Small intestine (tissue), 7 donors: Measurements from ENCODE around the gene TEKT2. TPM values are rescaled to one million over a fixed set of nuclear protein-coding genes. Genes with fewer than 3 reads are reported as not detected.

Experiments
- DNase-seq, 2 donors: peaks; one replicate each; pipeline versions ENCODE4 v3.0.0 to v3.0.0-alpha.2; 2013
- FAIRE-seq: peaks from 2 replicates; lab custom pipeline; 2012; peaks lifted over from hg19 to GRCh38; lab: Jason Lieb, UNC
- H3K27ac ChIP-seq, 3 donors: one replicate each; pipeline ENCODE4 v1.5.1; 2013; ENCODE audit warnings: low read length in 2 of 3, mild to moderate bottlenecking in 2 of 3, control low read depth in 1 of 3, inconsistent platforms in 1 of 3, low read depth in 1 of 3, moderate library complexity in 1 of 3
- H3K27me3 ChIP-seq, 3 donors: one replicate each; pipeline ENCODE4 v1.6.1; 2013; ENCODE audit warnings: low read length in 3 of 3, inconsistent platforms in 1 of 3; ENCODE audit not compliant: control insufficient read depth in 3 of 3, insufficient read depth in 3 of 3
- H3K36me3 ChIP-seq, 3 donors: one replicate each; pipeline ENCODE4 v1.6.1; 2013; ENCODE audit warnings: low read length in 3 of 3, inconsistent platforms in 1 of 3, low read depth in 1 of 3, mild to moderate bottlenecking in 1 of 3, moderate library complexity in 1 of 3; ENCODE audit not compliant: control insufficient read depth in 3 of 3, insufficient read depth in 2 of 3
- H3K4me1 ChIP-seq, 3 donors: one replicate each; pipeline ENCODE4 v1.6.1; 2013; ENCODE audit warnings: low read length in 2 of 3, inconsistent platforms in 1 of 3, low read depth in 1 of 3, mild to moderate bottlenecking in 1 of 3, moderate library complexity in 1 of 3; ENCODE audit not compliant: control insufficient read depth in 3 of 3, insufficient read depth in 2 of 3
- H3K4me3 ChIP-seq, 3 donors: one replicate each; pipeline ENCODE4 v1.5.1; 2013; ENCODE audit warnings: low read length in 3 of 3, control low read depth in 1 of 3, inconsistent platforms in 1 of 3, low read depth in 1 of 3, mild to moderate bottlenecking in 1 of 3, moderate library complexity in 1 of 3
- H3K9me3 ChIP-seq, 2 donors: one replicate each; pipeline ENCODE4 v1.6.1; 2013; ENCODE audit warnings: low read depth in 1 of 2, low read length in 1 of 2; ENCODE audit not compliant: control insufficient read depth in 2 of 2, insufficient read depth in 1 of 2
- WGBS, 3 donors: extraction: QIAGEN DNeasy Blood & Tissue Kit; methylation state at CpG; one replicate each; pipeline ENCODE4 v1.1.7; 2013; 5-methylcytosine and 5-hydroxymethylcytosine counted together
- polyA plus RNA-seq, 4 donors: library from polyadenylated mRNA; stranded (reverse) in 3 of 4; unstranded in 1 of 4; fragments of 200-250 nt in 3 of 4; fragments of 120-200 nt in 1 of 4; gene quantifications; one replicate each; pipeline versions ENCODE4 v1.2.1 to v1.2.3, GENCODE V29; 2013
- donor health status: healthy with polysubstance abuse.
- donor health status: control.
- donor health status: control.
- donor health status: Bipolar disorder and iron deficiency.
- donor health status: healthy.

The TEKT2 gene
- polyA plus RNA-seq, 4 donors: 0.18 to 0.44 TPM; not detected in 2

DNA sequence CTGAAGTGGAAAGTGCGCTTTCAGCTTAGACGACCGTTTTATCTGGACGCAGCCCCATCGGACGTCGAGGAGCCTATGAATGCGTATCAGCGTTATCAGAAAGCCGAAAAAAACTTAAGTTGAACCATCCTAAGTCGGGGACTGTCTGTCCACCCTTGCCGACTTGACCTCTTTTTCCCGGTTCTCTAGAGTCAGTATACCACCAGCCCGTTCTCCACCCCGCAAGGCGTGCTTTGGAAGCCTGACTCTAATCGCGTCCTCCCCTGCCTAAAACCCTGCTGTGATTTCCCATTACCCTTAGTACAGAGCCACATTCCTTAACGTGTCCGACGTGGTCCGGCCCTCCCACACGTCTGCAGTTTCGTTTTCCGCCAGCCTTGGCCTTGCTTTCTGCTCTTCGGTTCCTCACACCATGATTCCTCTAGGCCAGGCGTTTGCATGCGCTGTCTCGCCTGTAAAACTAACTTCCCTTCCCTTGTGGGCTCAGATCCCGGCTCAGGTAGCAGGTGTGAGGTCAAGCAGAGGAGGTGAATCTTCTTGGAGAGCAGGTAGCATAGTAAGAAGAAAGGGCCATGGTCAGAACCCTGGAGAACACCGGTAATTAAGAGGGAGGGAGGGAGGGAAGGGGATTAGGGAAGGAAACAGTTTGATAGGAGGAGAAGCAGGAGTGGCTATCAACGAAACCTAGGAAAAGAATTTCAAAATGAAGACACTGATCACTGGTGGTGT, 5.7 kb downstream of the TEKT2 start:
- 2 to 5% (median 3%) methylated on average over 32 of the region's 32 CpGs for WGBS, 3 donors
- H3K36me3 ChIP-seq: peaks cover 7 to 47% (median 8%) of the 10 kb centered on the region in 3 donors
- H3K27me3 ChIP-seq: no peaks in the 10 kb centered on the region
- peaks cover 0 to 15% (median 4%) of the 10 kb centered on the region in 3 donors for H3K4me1 ChIP-seq
- no peaks in the 10 kb centered on the region for H3K9me3 ChIP-seq
- DNase-seq: peak; percentile 65 to 83
- FAIRE-seq: no peak
- peak overlapping the region; percentile 84 to 93 (median 89) for H3K4me3 ChIP-seq
- H3K27ac ChIP-seq: peak overlapping the region; percentile 83 to 94 (median 84)

DNA sequence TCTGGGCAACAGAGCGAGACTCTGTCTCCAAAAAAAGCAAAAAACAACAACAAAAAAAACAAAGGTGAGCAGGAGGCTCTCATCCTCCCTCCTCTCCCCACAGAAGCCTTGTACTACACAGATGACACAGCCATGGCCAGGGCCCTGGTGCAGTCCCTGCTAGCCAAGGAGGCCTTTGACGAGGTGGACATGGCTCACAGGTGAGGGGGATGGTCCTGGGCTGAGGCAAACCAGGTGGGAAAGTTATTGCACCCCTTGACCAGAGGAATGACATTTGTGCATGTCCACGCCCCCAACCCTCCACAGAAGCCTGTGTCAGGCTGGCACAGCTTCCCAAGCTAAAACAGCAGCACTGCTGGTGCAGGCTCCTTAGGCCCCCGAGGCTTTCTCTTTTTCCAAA, 7.2 kb downstream of the TEKT2 start:
- Histone ChIP-seq H3K4me1 (peaks cover 0 to 13% (median 4%) of the 10 kb centered on the region in 3 donors), H3K27ac (no peak overlapping the region), H3K4me3 (no peak overlapping the region), H3K36me3 (peaks cover 9 to 56% (median 14%) of the 10 kb centered on the region in 3 donors), H3K9me3 (no peaks in the 10 kb centered on the region), H3K27me3 (no peaks in the 10 kb centered on the region)
- WGBS, 3 donors: 90 to 92% (median 91%) methylated on average over 4 of the region's 4 CpGs
- DNase-seq: no peak
- FAIRE-seq: no peak

DNA sequence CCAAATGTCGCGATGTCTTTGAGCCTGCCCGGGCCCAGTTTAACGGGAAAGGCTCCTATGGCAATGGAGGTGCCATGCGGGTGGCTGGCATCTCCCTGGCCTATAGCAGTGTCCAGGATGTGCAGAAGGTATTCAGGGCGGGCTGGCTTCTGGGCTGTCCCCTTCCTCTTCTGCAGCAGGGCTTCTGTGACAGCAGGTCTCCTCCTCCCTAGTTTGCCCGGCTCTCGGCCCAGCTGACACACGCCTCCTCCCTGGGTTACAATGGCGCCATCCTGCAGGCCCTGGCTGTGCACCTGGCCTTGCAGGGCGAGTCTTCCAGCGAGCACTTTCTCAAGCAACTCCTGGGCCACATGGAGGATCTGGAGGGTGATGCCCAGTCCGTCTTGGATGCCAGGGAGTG, 7.8 kb downstream of the TEKT2 start:
- Histone ChIP-seq H3K27me3 (no peaks in the 10 kb centered on the region), H3K9me3 (no peaks in the 10 kb centered on the region), H3K4me3 (no peak overlapping the region), H3K4me1 (peaks cover 0 to 13% (median 4%) of the 10 kb centered on the region in 3 donors), H3K27ac (no peak overlapping the region), H3K36me3 (peaks cover 9 to 62% (median 14%) of the 10 kb centered on the region in 3 donors)
- FAIRE-seq (no peak), DNase-seq (no peak)
- 93 to 94% (median 93%) methylated on average over 13 of the region's 13 CpGs for WGBS, 3 donors

DNA sequence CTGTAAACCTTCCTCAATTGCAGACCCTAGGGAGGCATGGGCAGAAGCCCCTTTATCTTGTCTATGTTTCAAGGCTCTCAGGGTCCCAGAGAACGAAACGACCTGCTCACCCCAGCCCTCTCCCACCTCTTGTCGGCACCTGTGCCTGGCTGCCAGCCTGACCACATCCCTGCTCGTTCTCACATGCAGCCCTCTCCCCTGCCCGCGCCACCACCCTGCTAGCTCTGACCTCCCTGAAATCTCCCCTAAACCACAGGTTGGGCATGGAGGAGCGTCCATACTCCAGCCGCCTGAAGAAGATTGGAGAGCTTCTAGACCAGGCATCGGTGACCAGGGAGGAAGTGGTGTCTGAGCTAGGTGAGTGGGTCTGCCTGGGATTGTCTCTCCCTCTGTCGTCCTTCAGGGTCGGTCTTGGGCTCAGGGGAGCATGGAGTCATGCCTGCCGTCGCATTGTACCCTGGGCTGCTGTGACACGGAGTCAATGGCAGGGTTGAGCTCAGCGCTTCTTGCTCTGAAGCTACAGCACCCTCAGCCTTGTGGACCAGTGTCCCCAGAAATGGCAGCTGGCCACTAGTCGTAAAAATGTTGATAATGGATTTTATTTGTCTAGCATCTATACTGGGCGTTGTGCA, 8.4 kb downstream of the TEKT2 start:
- DNase-seq (no peak), FAIRE-seq (no peak)
- peaks cover 0 to 13% (median 4%) of the 10 kb centered on the region in 3 donors for H3K4me1 ChIP-seq
- no peak overlapping the region for H3K27ac ChIP-seq
- 88 to 94% (median 92%) methylated on average over 17 of the region's 17 CpGs for WGBS, 3 donors
- H3K9me3 ChIP-seq: no peaks in the 10 kb centered on the region
- no peak overlapping the region for H3K4me3 ChIP-seq
- H3K27me3 ChIP-seq: no peaks in the 10 kb centered on the region
- peaks cover 9 to 62% (median 14%) of the 10 kb centered on the region in 3 donors for H3K36me3 ChIP-seq

DNA sequence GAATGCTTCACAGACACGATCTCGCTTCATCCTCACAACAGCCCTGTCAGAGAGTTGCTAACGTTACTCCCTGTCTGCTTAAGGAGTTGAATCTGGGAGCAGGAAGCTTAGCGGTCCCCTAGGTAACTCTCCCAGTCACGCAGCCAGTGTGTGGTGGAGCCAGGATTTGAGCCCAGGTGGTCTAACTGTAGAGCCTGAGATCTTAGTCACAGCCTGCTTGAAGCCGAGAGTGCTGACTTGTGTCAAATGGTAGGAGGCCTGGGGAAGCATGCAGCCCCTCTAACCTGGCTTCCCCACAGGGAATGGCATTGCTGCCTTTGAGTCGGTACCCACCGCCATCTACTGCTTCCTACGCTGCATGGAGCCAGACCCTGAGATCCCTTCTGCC, 8.9 kb downstream of the TEKT2 start:
- Histone ChIP-seq H3K4me1 (peaks cover 0 to 13% (median 4%) of the 10 kb centered on the region in 3 donors), H3K9me3 (no peaks in the 10 kb centered on the region), H3K36me3 (peaks cover 9 to 65% (median 14%) of the 10 kb centered on the region in 3 donors), H3K27ac (no peak overlapping the region), H3K27me3 (no peaks in the 10 kb centered on the region), H3K4me3 (no peak overlapping the region)
- WGBS, 3 donors: 91 to 93% (median 91%) methylated on average over 9 of the region's 9 CpGs
- FAIRE-seq: no peak
- no peak for DNase-seq

DNA sequence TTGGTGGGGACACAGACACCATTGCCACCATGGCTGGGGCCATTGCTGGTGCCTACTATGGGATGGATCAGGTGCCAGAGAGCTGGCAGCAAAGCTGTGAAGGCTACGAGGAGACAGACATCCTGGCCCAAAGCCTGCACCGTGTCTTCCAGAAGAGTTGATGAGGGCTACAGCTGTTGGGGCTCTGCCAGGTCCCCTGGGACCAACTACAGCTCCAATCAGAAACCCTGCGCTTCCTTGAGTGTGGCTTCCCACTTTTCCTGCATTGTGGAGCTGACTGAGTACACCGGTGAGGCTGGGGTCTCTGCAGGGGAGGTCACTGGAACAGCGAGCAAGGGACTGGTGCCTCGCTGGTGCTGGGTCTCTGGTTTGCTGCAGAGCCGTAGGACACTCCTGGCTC, 9.3 kb downstream of the TEKT2 start:
- 85 to 90% (median 88%) methylated on average over 7 of the region's 7 CpGs for WGBS, 3 donors
- FAIRE-seq: no peak

DNA sequence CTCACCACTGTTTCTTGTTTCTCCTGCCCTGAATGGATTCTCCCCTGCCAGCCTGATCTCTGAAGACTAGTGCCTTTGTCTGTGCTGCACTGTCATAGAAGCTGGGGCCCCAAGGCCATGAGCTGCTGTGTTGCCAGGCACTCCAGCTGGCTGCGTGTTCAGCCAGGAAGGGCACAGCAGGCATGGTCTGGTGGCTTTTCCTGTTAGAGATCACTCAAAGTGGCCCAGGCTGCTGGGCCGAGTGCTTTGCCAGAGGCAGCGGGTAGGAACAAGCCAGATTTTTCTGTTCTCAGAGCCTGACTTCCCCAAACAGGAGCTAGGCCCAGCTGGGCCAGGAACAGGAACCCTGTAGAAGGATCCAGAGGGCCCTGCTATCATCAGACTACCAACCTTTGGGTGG, 10.0 kb downstream of the TEKT2 start:
- DNase-seq (no peak), FAIRE-seq (no peak)
- no peak overlapping the region for H3K4me3 ChIP-seq
- H3K27ac ChIP-seq: no peak overlapping the region
- WGBS, 3 donors: 88 to 95% (median 91%) methylated on average over 3 of the region's 3 CpGs
- peaks cover 9 to 65% (median 14%) of the 10 kb centered on the region in 3 donors for H3K36me3 ChIP-seq
- H3K9me3 ChIP-seq: no peaks in the 10 kb centered on the region
- peaks cover 0 to 14% (median 2%) of the 10 kb centered on the region in 3 donors for H3K4me1 ChIP-seq
- H3K27me3 ChIP-seq: no peaks in the 10 kb centered on the region

More for the DNA sequence above, 9.3 kb downstream of the TEKT2 start:
- no peak overlapping the region for H3K4me3 ChIP-seq
- no peak overlapping the region for H3K27ac ChIP-seq
- no peaks in the 10 kb centered on the region for H3K9me3 ChIP-seq
- DNase-seq: no peak
- H3K4me1 ChIP-seq: peaks cover 0 to 13% (median 3%) of the 10 kb centered on the region in 3 donors
- H3K36me3 ChIP-seq: peaks cover 9 to 65% (median 14%) of the 10 kb centered on the region in 3 donors
- no peaks in the 10 kb centered on the region for H3K27me3 ChIP-seq

DNA sequence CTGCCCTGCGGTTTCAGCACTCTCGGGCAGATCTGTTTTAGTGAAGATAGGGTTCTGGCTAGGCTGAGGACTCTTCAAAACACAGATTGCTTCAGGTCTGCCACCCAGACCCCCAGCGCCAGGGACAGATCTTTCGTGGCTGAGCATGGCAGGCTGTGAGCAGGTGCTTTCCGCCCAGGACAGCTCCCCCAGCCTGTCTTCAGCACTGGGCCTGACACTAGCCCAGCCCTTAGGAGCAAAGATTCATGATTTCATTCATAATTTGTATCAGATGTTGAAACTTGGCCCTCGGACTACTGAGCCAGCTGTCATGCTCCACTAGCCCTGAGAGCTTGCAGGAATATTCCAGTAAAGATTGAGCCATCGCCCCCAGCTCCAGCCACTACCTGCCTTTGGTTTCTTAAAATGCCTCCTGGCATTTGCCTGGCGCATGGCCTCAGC, 10.7 kb downstream of the TEKT2 start:
- no peak overlapping the region for H3K27ac ChIP-seq
- no peak for DNase-seq
- H3K36me3 ChIP-seq: peaks cover 9 to 65% (median 14%) of the 10 kb centered on the region in 3 donors
- FAIRE-seq: no peak
- H3K4me3 ChIP-seq: no peak overlapping the region
- 88 to 96% (median 92%) methylated on average over 8 of the region's 8 CpGs for WGBS, 3 donors
- H3K9me3 ChIP-seq: no peaks in the 10 kb centered on the region
- peaks cover 0 to 21% (median under 1%) of the 10 kb centered on the region in 3 donors for H3K4me1 ChIP-seq
- no peaks in the 10 kb centered on the region for H3K27me3 ChIP-seq
